HG03103 (cell line): ENCODE results near the gene XXYLT1.
"Not testable (repeated sequence)": the region's sequence is repeated elsewhere in the genome, so short reads cannot be mapped to it uniquely, and the experiment has no call there.

Source experiments
- ATAC-seq: cut with Tn5 transposase; IDR thresholded peaks from one replicate; pipeline ENCODE4 v1.9.1; 2021; ENCODE audit warnings: low read depth; ENCODE audit not compliant: unreplicated experiment

The XXYLT1 gene

GRCh38 chr3:195189821-195190220, 81.1 kb downstream of the XXYLT1 start:
- ATAC-seq = no peak

GRCh38 chr3:195188426-195188927, 82.5 kb downstream of the XXYLT1 start:
- no peak for ATAC-seq

- ATAC-seq = no peak
Observed at GRCh38 chr3:195187609-195188425, 83.1 kb downstream of the XXYLT1 start.

- ATAC-seq = not testable (repeated sequence)
Observed at GRCh38 chr3:195186710-195187047, 84.3 kb downstream of the XXYLT1 start.

- no peak for ATAC-seq
Observed at GRCh38 chr3:195186041-195186709, 84.8 kb downstream of the XXYLT1 start.

GRCh38 chr3:195185583-195185982, 85.4 kb downstream of the XXYLT1 start:
- ATAC-seq = no peak

GRCh38 chr3:195184716-195185421, 86.1 kb downstream of the XXYLT1 start:
- ATAC-seq = no peak

GRCh38 chr3:195183071-195183776, 87.7 kb downstream of the XXYLT1 start:
- ATAC-seq = no peak

GRCh38 chr3:195182470-195182795, 88.5 kb downstream of the XXYLT1 start:
- ATAC-seq = no peak

GRCh38 chr3:195181741-195182469, 89.1 kb downstream of the XXYLT1 start:
- no peak for ATAC-seq

GRCh38 chr3:195181113-195181498, 89.9 kb downstream of the XXYLT1 start:
- ATAC-seq = no peak

- ATAC-seq = no peak
Observed at GRCh38 chr3:195180490-195181112, 90.4 kb downstream of the XXYLT1 start.

- no peak for ATAC-seq
Observed at GRCh38 chr3:195179776-195180489, 91.0 kb downstream of the XXYLT1 start.

- ATAC-seq = no peak
Observed at GRCh38 chr3:195178124-195178910, 92.6 kb downstream of the XXYLT1 start.

- ATAC-seq = no peak
Observed at GRCh38 chr3:195177422-195178123, 93.4 kb downstream of the XXYLT1 start.

GRCh38 chr3:195176776-195177175, 94.2 kb downstream of the XXYLT1 start:
- no peak for ATAC-seq

GRCh38 chr3:195175476-195176337, 95.3 kb downstream of the XXYLT1 start:
- ATAC-seq = no peak
